WI38 (cell line): Measurements from ENCODE around the gene LRP10.

Source experiments
- H3K4me3 ChIP-seq: 2 replicates; pipeline ENCODE4 v1.5.1; 2011; ENCODE audit warnings: low read depth, mild to moderate bottlenecking, control low read depth, low read length
- TF ChIP-seq, protein P1 (sequence below): IDR thresholded peaks from 2 replicates; pipeline ENCODE4 v1.5.1; 2012; ENCODE audit warnings: low read depth, mild to moderate bottlenecking, control low read depth, low read length

The LRP10 gene

DNA sequence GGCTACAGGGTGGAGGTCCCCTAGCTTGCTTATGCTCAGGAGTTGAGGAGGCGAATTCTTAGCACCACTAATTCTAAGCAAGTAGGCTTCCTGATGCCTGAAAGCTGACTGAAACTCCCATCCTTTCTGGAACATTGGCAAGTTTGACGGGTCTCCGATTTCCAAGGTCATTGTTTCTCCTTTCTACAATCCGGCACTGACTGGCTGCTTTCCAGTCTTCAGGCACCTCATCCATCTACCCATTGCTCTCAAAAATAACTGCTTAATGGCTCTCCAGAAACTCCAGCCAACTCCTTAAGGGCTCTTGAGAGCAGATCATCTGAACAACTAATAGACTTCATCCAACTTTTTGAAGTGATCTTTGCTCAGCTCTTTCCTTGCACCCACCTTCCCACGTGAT lies 24.8 kb downstream of the LRP10 start:
- TF ChIP-seq, protein P1, sequence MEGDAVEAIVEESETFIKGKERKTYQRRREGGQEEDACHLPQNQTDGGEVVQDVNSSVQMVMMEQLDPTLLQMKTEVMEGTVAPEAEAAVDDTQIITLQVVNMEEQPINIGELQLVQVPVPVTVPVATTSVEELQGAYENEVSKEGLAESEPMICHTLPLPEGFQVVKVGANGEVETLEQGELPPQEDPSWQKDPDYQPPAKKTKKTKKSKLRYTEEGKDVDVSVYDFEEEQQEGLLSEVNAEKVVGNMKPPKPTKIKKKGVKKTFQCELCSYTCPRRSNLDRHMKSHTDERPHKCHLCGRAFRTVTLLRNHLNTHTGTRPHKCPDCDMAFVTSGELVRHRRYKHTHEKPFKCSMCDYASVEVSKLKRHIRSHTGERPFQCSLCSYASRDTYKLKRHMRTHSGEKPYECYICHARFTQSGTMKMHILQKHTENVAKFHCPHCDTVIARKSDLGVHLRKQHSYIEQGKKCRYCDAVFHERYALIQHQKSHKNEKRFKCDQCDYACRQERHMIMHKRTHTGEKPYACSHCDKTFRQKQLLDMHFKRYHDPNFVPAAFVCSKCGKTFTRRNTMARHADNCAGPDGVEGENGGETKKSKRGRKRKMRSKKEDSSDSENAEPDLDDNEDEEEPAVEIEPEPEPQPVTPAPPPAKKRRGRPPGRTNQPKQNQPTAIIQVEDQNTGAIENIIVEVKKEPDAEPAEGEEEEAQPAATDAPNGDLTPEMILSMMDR = no peak
- no peak overlapping the region for H3K4me3 ChIP-seq

DNA sequence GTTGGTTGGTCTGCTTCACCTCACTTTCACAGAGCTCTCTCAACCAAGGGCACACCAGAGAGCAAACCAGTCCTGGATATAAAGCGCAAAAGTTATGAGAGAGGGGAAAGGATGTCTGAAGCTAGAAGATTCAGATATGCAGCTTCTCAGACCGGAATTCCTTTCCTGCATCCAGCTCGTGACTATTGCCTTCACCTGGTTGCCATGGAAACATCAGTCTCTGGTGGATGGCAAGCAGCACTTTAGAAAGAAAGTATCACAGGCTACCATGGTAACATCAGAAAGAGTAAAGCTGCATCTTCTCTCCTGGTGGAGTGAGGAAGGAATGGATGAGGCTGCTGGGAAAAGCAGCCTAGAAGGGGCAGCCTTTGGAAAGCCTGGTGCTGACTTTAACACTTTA lies 25.2 kb downstream of the LRP10 start:
- no peak overlapping the region for H3K4me3 ChIP-seq
- TF ChIP-seq, protein P1 = no peak

DNA sequence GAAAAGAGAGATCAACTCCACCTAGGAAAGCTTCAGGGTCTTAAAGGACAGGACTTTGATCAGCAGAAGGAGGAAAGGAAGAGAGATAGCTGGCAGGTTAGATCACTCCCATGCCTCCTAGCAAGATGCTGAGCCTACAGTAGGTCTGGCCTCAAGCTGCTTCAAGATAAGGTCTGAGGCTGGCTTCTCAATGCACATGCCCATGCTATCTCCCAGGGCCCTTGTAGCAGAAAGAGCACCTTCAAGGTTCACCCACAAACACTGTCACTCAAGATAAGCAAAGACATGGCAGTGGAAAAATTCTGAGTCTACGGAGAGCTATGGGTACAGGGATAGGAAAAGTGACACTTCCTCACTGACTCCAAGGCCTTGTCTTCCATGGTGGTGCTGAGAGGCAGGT lies 25.8 kb downstream of the LRP10 start:
- TF ChIP-seq, protein P1 = no peak

DNA sequence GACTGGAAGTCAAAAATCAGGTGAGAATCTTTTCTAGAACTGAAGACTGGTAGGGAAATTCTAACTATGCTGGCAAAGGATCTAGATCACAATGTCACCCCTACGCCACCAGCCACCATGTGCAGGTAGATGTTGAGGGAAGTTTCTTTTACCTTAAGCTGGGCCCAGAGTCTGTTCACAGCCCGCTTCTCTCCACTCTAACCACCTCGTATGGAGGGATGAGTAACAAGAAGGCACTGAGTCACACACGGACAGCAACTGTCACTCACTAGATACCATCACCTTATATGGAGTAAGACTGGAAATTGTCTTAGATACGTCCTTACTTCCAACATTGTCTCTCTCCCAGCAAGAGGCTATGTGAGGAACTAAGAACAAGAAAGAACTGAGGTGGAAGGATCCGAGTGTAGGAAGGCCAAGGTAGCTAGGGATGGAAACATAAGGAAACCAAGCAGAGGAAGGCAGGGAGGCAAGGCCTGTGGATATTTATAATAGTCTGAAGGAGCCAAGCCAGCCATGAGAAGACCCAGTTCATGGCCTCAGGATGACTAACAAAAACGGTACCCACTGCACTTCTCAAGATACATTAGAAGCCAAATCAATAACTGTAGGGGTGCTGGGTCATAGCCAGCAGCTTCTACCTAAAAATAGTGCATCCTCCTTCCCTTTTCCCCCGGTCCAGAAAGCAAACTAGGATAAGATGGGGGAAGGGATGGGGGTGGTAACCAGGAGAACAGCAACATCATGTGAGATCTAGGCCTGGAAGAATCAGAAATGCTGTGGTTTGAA lies 27.0 kb downstream of the LRP10 start:
- H3K4me3 ChIP-seq = no peak overlapping the region
- TF ChIP-seq, protein P1 = no peak

More for the DNA sequence above, 25.8 kb downstream of the LRP10 start:
- no peak overlapping the region for H3K4me3 ChIP-seq

DNA sequence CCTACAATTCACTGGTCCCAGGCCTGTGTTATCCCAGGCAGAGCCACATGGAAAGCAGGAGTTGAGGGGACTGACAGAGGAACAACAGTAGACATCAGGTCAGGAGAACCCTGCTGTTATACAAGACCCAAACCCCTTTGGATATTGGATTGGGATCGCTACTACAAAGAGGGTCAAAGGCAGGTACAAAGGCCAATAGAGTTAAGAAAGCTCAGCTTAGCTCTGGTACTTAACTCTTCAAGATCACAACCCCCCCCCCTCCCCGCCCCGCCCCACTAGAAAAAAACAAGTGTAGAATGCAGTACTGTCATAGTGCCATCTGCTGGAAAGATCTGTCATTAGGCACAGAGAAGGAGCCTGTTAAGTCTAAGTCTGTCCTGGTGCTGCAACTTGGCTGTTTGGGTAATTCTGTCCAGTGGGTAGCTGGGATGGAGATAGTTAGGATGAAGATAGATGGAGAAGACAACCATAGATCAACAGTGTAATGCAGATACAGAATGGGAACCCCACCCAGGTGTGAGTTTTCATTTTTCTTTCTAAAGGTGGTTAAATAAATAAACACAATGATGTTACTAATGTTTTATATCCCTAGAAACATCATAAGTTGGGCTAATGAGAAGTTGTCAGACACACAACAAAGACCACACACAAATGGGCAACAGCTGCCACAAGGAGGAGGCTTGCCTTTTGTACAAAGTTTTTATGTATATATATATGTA lies 28.7 kb downstream of the LRP10 start:
- TF ChIP-seq, protein P1 = peak; percentile 44; the same call in 1 of the 2 replicates
- H3K4me3 ChIP-seq = no peak overlapping the region

DNA sequence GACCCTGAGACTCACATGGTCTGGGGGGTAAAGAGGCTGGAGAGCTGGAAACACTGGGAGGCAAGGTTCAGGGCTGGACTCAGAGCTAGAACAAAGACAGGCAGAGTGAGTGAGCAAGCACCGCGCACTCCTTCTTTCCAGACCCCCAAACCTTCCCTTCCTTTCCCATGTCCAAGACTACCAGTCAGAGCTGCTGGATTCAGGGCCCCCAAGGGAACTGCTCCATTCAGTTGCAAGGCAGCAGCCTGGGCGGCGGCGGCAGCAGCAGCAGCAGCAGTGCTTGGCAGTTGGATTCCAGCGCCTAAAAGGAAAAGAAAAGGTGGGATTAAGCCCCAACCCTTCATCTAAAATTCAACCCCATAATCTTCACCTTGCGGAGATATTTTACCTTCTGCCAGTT lies 30.3 kb downstream of the LRP10 start:
- TF ChIP-seq, protein P1 = no peak

DNA sequence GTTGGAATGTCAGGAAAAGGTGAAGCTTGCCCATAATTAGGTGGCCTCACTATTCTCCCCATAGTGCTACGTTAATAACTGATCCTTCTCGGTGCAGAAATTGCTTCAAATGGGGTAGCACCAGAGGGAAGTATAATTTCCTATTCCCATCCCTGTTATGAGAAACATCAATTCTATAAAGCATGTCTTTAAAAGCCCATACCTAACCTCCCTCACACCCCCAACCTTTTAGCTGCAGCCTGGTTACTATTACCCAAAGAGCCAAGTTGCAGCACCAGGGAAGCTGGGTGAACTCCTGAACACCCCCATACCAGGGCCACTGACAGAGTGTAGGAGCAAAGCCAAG lies 32.2 kb downstream of the LRP10 start:
- no peak overlapping the region for H3K4me3 ChIP-seq
- TF ChIP-seq, protein P1 = no peak

More for the DNA sequence above, 30.3 kb downstream of the LRP10 start:
- H3K4me3 ChIP-seq = no peak overlapping the region
